IMR-90 (cell line): ENCODE measurements around the gene OR2F2.

Source experiments
- CTCF ChIP-seq: conservative IDR thresholded peaks from 2 replicates; pipeline ENCODE4 v1.5.1; 2012; ENCODE audit warnings: mild to moderate bottlenecking, low read depth, low read length, improper control_type of control experiment
- POLR2A ChIP-seq: IDR thresholded peaks from 2 replicates; pipeline ENCODE4 v1.6.1; 2012; ENCODE audit warnings: mild to moderate bottlenecking, low read depth, low read length
- RAD21 ChIP-seq: IDR thresholded peaks from 2 replicates; pipeline ENCODE4 v1.6.1; 2012; ENCODE audit warnings: low read length, improper control_type of control experiment
- RFX5 ChIP-seq: IDR thresholded peaks from 2 replicates; pipeline ENCODE4 v1.8.0; 2012; ENCODE audit warnings: low read depth, mild to moderate bottlenecking, low read length, moderate library complexity

GRCh38 chr7:143965280-143965679 is 30.2 kb downstream of the OR2F2 start:
- TF ChIP-seq RFX5 (no peak), CTCF (no peak), POLR2A (no peak), RAD21 (no peak)
